ENCODE data around the gene TRAM2. TPM values are rescaled to one million over a fixed set of nuclear protein-coding genes. Genes with fewer than 3 reads are reported as not detected.

The TRAM2 gene
- polyA plus RNA-seq, 1 donor = 44.1 TPM

- DNase-seq = no peak
- Histone ChIP-seq H3K4me1 (ENCODE audit: control insufficient read depth, insufficient read depth, low read length) (peaks cover 47% of the 10 kb centered on the region), H3K9me3 (ENCODE audit: control insufficient read depth, low read depth, low read length) (no peaks in the 10 kb centered on the region), H3K27ac (ENCODE audit: low read length) (no peak overlapping the region), H3K4me3 (ENCODE audit: low read length) (no peak overlapping the region), H3K36me3 (ENCODE audit: control insufficient read depth, insufficient read depth, low read length) (peaks cover 1% of the 10 kb centered on the region), H3K27me3 (ENCODE audit: control insufficient read depth, insufficient read depth, low read length) (no peaks in the 10 kb centered on the region)
- no CpG with 5 or more reads among the region's 6 CpGs for WGBS (ENCODE audit: insufficient coverage, low lambda C conversion rate)
Observed at GRCh38 chr6:52554684-52555280, 22.1 kb downstream of the TRAM2 start.

- Histone ChIP-seq H3K4me3 (ENCODE audit: low read length) (no peak overlapping the region), H3K27me3 (ENCODE audit: control insufficient read depth, insufficient read depth, low read length) (no peaks in the 10 kb centered on the region), H3K36me3 (ENCODE audit: control insufficient read depth, insufficient read depth, low read length) (peaks cover 6% of the 10 kb centered on the region), H3K27ac (ENCODE audit: low read length) (no peak overlapping the region), H3K4me1 (ENCODE audit: control insufficient read depth, insufficient read depth, low read length) (peaks cover 57% of the 10 kb centered on the region), H3K9me3 (ENCODE audit: control insufficient read depth, low read depth, low read length) (no peaks in the 10 kb centered on the region)
- 80% methylated on average over 1 of the region's 2 CpGs for WGBS (ENCODE audit: insufficient coverage, low lambda C conversion rate)
- no peak for DNase-seq
Observed at GRCh38 chr6:52553719-52554118, 23.1 kb downstream of the TRAM2 start.

GRCh38 chr6:52553158-52553557 is 23.7 kb downstream of the TRAM2 start:
- no CpG with 5 or more reads among the region's 1 CpG for WGBS (ENCODE audit: insufficient coverage, low lambda C conversion rate)
- no peak for DNase-seq
- H3K27ac ChIP-seq (ENCODE audit: low read length) = no peak overlapping the region
- peaks cover 61% of the 10 kb centered on the region for H3K4me1 ChIP-seq (ENCODE audit: control insufficient read depth, insufficient read depth, low read length)
- peaks cover 8% of the 10 kb centered on the region for H3K36me3 ChIP-seq (ENCODE audit: control insufficient read depth, insufficient read depth, low read length)
- H3K4me3 ChIP-seq (ENCODE audit: low read length) = no peak overlapping the region
- H3K9me3 ChIP-seq (ENCODE audit: control insufficient read depth, low read depth, low read length) = no peaks in the 10 kb centered on the region
- H3K27me3 ChIP-seq (ENCODE audit: control insufficient read depth, insufficient read depth, low read length) = no peaks in the 10 kb centered on the region

- DNase-seq = peak in 1 of 2 donors; percentile 31
- H3K36me3 ChIP-seq (ENCODE audit: control insufficient read depth, insufficient read depth, low read length) = peaks cover 8% of the 10 kb centered on the region
- peak overlapping the region; percentile 19 for H3K27ac ChIP-seq (ENCODE audit: low read length)
- WGBS (ENCODE audit: insufficient coverage, low lambda C conversion rate) = 44% methylated on average over 2 of the region's 6 CpGs
- no peaks in the 10 kb centered on the region for H3K27me3 ChIP-seq (ENCODE audit: control insufficient read depth, insufficient read depth, low read length)
- H3K4me3 ChIP-seq (ENCODE audit: low read length) = no peak overlapping the region
- peaks cover 61% of the 10 kb centered on the region for H3K4me1 ChIP-seq (ENCODE audit: control insufficient read depth, insufficient read depth, low read length)
- H3K9me3 ChIP-seq (ENCODE audit: control insufficient read depth, low read depth, low read length) = no peaks in the 10 kb centered on the region
Observed at GRCh38 chr6:52552278-52552643, 24.6 kb downstream of the TRAM2 start.

- 60% methylated on average over 1 of the region's 13 CpGs for WGBS (ENCODE audit: insufficient coverage, low lambda C conversion rate)
- peak in 1 of 2 donors; percentile 58 for DNase-seq
Observed at GRCh38 chr6:52551483-52552277, 25.2 kb downstream of the TRAM2 start.

GRCh38 chr6:52550870-52551269 is 26.0 kb downstream of the TRAM2 start:
- H3K9me3 ChIP-seq (ENCODE audit: control insufficient read depth, low read depth, low read length) = no peaks in the 10 kb centered on the region
- H3K4me3 ChIP-seq (ENCODE audit: low read length) = no peak overlapping the region
- WGBS (ENCODE audit: insufficient coverage, low lambda C conversion rate) = no CpG with 5 or more reads among the region's 5 CpGs
- DNase-seq = no peak
- H3K36me3 ChIP-seq (ENCODE audit: control insufficient read depth, insufficient read depth, low read length) = peaks cover 11% of the 10 kb centered on the region
- peaks cover 68% of the 10 kb centered on the region for H3K4me1 ChIP-seq (ENCODE audit: control insufficient read depth, insufficient read depth, low read length)
- no peaks in the 10 kb centered on the region for H3K27me3 ChIP-seq (ENCODE audit: control insufficient read depth, insufficient read depth, low read length)
- H3K27ac ChIP-seq (ENCODE audit: low read length) = peak overlapping the region; percentile 30

More at GRCh38 chr6:52551483-52552277, 25.2 kb downstream of the TRAM2 start:
- Histone ChIP-seq H3K9me3 (ENCODE audit: control insufficient read depth, low read depth, low read length) (no peaks in the 10 kb centered on the region), H3K4me3 (ENCODE audit: low read length) (no peak overlapping the region), H3K27ac (ENCODE audit: low read length) (peak overlapping the region; percentile 19), H3K27me3 (ENCODE audit: control insufficient read depth, insufficient read depth, low read length) (no peaks in the 10 kb centered on the region), H3K4me1 (ENCODE audit: control insufficient read depth, insufficient read depth, low read length) (peaks cover 63% of the 10 kb centered on the region), H3K36me3 (ENCODE audit: control insufficient read depth, insufficient read depth, low read length) (peaks cover 10% of the 10 kb centered on the region)

- Histone ChIP-seq H3K4me1 (ENCODE audit: control insufficient read depth, insufficient read depth, low read length) (peaks cover 76% of the 10 kb centered on the region), H3K27ac (ENCODE audit: low read length) (peak overlapping the region; percentile 67), H3K4me3 (ENCODE audit: low read length) (no peak overlapping the region), H3K27me3 (ENCODE audit: control insufficient read depth, insufficient read depth, low read length) (no peaks in the 10 kb centered on the region), H3K9me3 (ENCODE audit: control insufficient read depth, low read depth, low read length) (no peaks in the 10 kb centered on the region), H3K36me3 (ENCODE audit: control insufficient read depth, insufficient read depth, low read length) (peaks cover 11% of the 10 kb centered on the region)
- 19% methylated on average over 5 of the region's 6 CpGs for whole genome bisulfite sequencing (ENCODE audit: insufficient coverage, low lambda C conversion rate)
- DNase-seq = peak; percentile 77 to 89
Observed at GRCh38 chr6:52550014-52550575, 26.8 kb downstream of the TRAM2 start.

- DNase-seq = no peak
- H3K36me3 ChIP-seq (ENCODE audit: control insufficient read depth, insufficient read depth, low read length) = peaks cover 11% of the 10 kb centered on the region
- H3K4me1 ChIP-seq (ENCODE audit: control insufficient read depth, insufficient read depth, low read length) = peaks cover 81% of the 10 kb centered on the region
- no peaks in the 10 kb centered on the region for H3K27me3 ChIP-seq (ENCODE audit: control insufficient read depth, insufficient read depth, low read length)
- 100% methylated on average over 1 of the region's 4 CpGs for WGBS (ENCODE audit: insufficient coverage, low lambda C conversion rate)
- H3K9me3 ChIP-seq (ENCODE audit: control insufficient read depth, low read depth, low read length) = no peaks in the 10 kb centered on the region
- peak overlapping the region; percentile 67 for H3K27ac ChIP-seq (ENCODE audit: low read length)
- H3K4me3 ChIP-seq (ENCODE audit: low read length) = no peak overlapping the region
Observed at GRCh38 chr6:52549428-52549827, 27.4 kb downstream of the TRAM2 start.

GRCh38 chr6:52548999-52549398 is 27.9 kb downstream of the TRAM2 start:
- Histone ChIP-seq H3K27ac (ENCODE audit: low read length) (no peak overlapping the region), H3K4me3 (ENCODE audit: low read length) (no peak overlapping the region), H3K9me3 (ENCODE audit: control insufficient read depth, low read depth, low read length) (no peaks in the 10 kb centered on the region), H3K4me1 (ENCODE audit: control insufficient read depth, insufficient read depth, low read length) (peaks cover 83% of the 10 kb centered on the region), H3K27me3 (ENCODE audit: control insufficient read depth, insufficient read depth, low read length) (no peaks in the 10 kb centered on the region), H3K36me3 (ENCODE audit: control insufficient read depth, insufficient read depth, low read length) (peaks cover 14% of the 10 kb centered on the region)
- no peak for DNase-seq
- WGBS (ENCODE audit: insufficient coverage, low lambda C conversion rate) = 100% methylated on average over 1 of the region's 5 CpGs

- Histone ChIP-seq H3K36me3 (ENCODE audit: control insufficient read depth, insufficient read depth, low read length) (peaks cover 15% of the 10 kb centered on the region), H3K9me3 (ENCODE audit: control insufficient read depth, low read depth, low read length) (no peaks in the 10 kb centered on the region), H3K27me3 (ENCODE audit: control insufficient read depth, insufficient read depth, low read length) (no peaks in the 10 kb centered on the region), H3K27ac (ENCODE audit: low read length) (no peak overlapping the region), H3K4me3 (ENCODE audit: low read length) (no peak overlapping the region), H3K4me1 (ENCODE audit: control insufficient read depth, insufficient read depth, low read length) (peaks cover 84% of the 10 kb centered on the region)
- DNase-seq = no peak
- WGBS (ENCODE audit: insufficient coverage, low lambda C conversion rate) = no CpG with 5 or more reads among the region's 7 CpGs
Observed at GRCh38 chr6:52548353-52548713, 28.5 kb downstream of the TRAM2 start.
